ENCODE data around the gene SFTPA1.
"Not testable (repeated sequence)": the region's sequence is repeated elsewhere in the genome, so short reads cannot be mapped to it uniquely, and the experiment has no call there.

Gene SFTPA1

GRCh38 chr10:79610601-79611191, at the start of gene SFTPA1:
Gene SFTPA1, plus strand, starts transcription at chr10:79610939. Its CDS starts 887 bp downstream, at chr10:79611826.
- no peak for DNase-seq

- DNase-seq: no peak
Observed at GRCh38 chr10:79561257-79561656, 49.5 kb upstream of the SFTPA1 start.

- peak; percentile 53 for DNase-seq
Observed at GRCh38 chr10:79562135-79562756, 48.5 kb upstream of the SFTPA1 start.

- DNase-seq: no peak
Observed at GRCh38 chr10:79563426-79563825, 47.3 kb upstream of the SFTPA1 start.

GRCh38 chr10:79570624-79571023, 40.1 kb upstream of the SFTPA1 start:
- DNase-seq: not testable (repeated sequence)

GRCh38 chr10:79579361-79579760, 31.4 kb upstream of the SFTPA1 start:
- DNase-seq: no peak

- DNase-seq: no peak
Observed at GRCh38 chr10:79581044-79581443, 29.7 kb upstream of the SFTPA1 start.

- no peak for DNase-seq
Observed at GRCh38 chr10:79582096-79582495, 28.6 kb upstream of the SFTPA1 start.

- not testable (repeated sequence) for DNase-seq
Observed at GRCh38 chr10:79582954-79583353, 27.8 kb upstream of the SFTPA1 start.

- DNase-seq: no peak
Observed at GRCh38 chr10:79583488-79584024, 27.2 kb upstream of the SFTPA1 start.

GRCh38 chr10:79585870-79586527, 24.7 kb upstream of the SFTPA1 start:
- no peak for DNase-seq

- DNase-seq: no peak
Observed at GRCh38 chr10:79586933-79587332, 23.8 kb upstream of the SFTPA1 start.

GRCh38 chr10:79588800-79589199, 21.9 kb upstream of the SFTPA1 start:
- no peak for DNase-seq

- no peak for DNase-seq
Observed at GRCh38 chr10:79593377-79593776, 17.4 kb upstream of the SFTPA1 start.

GRCh38 chr10:79594565-79594964, 16.2 kb upstream of the SFTPA1 start:
- not testable (repeated sequence) for DNase-seq

GRCh38 chr10:79595510-79595909, 15.2 kb upstream of the SFTPA1 start:
- DNase-seq: no peak

GRCh38 chr10:79599644-79600043, 11.1 kb upstream of the SFTPA1 start:
- not testable (repeated sequence) for DNase-seq

- DNase-seq: no peak
Observed at GRCh38 chr10:79601939-79602338, 8.8 kb upstream of the SFTPA1 start.

- DNase-seq: no peak
Observed at GRCh38 chr10:79602953-79603352, 7.8 kb upstream of the SFTPA1 start.

- no peak for DNase-seq
Observed at GRCh38 chr10:79604294-79604693, 6.4 kb upstream of the SFTPA1 start.

- no peak for DNase-seq
Observed at GRCh38 chr10:79605308-79605707, 5.4 kb upstream of the SFTPA1 start.

GRCh38 chr10:79608505-79609375, 2.0 kb upstream of the SFTPA1 start:
- DNase-seq: peak; percentile 11

All from HCEC 1CT (cell line).